NCI-H146 treated with DMSO at 0.1 percent for 48 hours (cell line): Measurements from ENCODE around the gene LMCD1.
"Not testable (repeated sequence)": the region's sequence is repeated elsewhere in the genome, so short reads cannot be mapped to it uniquely, and the experiment has no call there.

Experiments
- DNase-seq: peaks from one replicate; lab custom pipeline; 2025; ENCODE audit not compliant: unreplicated experiment; lab: John Stamatoyannopoulos, UW

Gene LMCD1

GRCh38 chr3:8579943-8580342 lies 78.3 kb downstream of the LMCD1 start:
- no peak for DNase-seq

GRCh38 chr3:8580434-8580833 lies 78.8 kb downstream of the LMCD1 start:
- not testable (repeated sequence) for DNase-seq

GRCh38 chr3:8581373-8581772 lies 79.8 kb downstream of the LMCD1 start:
- no peak for DNase-seq

- DNase-seq: no peak
Observed at GRCh38 chr3:8581806-8582445, 80.3 kb downstream of the LMCD1 start.

DNA sequence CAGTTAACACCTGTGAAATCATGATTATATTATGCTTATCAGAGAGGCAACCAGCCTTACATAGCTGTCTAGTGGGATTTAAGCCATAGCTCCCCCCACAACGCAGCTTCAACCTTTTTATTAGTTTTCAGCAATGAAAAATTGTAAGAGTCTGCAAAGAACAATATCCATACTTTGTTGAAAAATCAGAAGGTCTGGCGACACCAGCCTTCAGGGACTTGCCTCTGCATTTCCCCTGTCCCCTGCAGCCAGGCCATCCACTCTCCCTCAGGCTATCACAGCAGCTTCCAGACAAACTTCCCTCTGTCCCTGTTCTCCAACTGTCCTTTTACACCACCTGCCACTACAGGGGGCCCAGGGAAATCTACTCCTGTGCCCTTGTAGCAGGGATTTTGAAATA lies 83.0 kb downstream of the LMCD1 start:
- DNase-seq: no peak

DNA sequence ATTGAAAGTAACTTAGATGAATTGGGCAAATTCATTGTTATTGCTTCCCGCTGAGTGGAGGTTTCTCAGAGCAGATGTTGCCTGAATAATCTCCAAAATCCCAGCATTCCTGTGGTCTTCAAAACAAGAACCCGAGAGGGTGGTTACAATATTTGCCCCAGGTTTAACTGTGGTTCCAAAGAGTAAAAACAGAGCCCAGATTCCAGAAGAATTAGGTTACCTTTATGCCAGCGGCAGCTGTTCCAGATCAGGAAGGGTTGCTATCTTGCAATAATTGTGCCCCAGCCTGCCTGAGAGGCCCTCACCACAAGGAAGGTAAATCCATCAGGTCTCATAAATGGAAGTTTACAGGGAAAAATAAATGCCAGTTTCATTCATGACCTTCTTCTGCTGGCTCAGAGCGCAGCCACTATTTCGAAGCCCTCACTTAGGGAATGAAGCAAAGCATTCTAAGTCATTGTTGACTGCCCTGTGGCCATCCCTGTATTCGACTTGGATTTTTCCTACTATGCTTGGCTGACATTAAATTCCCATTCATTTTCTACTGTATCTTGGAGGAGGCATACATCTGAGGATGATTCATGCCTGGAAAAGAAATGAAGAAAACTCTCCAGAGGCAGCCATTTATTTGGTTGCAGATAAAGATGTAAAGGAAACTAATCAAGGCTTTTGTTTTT lies 88.4 kb downstream of the LMCD1 start:
- DNase-seq: no peak

DNA sequence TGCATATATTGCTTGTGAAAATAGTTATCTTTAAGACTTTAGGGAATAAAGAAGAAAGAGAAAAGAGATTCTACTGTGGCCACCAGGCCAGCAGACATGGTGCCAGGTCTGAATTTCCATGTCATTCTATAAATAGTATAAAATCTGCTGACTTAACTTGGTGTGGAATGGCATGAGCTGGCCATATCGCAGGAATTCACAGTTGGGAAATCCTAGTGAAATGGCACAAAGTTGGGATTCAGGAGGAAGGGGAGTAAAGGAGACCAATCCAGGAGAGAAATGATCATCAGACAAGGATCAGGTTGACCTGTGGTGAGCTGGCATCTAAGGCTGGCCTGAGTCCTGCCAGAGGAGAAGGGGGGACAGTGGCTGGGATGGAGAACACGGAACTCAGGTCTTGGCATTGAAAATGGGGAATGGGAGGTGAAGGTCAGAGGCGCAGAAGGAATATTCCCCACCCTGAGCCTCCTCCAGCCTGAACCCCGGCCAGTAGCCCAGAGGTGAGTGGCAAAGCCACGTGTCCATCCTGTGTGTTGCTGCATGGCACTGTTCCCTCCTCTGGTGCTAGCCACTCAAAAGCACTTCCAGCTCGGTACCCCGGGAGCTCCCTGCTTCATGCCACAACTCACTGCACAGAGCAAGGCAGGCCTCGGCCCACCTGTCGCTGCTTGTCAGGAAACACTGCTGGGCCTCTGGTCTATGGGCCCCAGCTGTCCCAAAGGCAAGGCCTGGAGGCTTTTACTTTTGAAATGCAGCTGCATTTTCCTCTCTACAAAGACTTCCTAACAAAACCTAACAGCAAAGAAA lies 91.6 kb downstream of the LMCD1 start:
- DNase-seq: no peak

DNA sequence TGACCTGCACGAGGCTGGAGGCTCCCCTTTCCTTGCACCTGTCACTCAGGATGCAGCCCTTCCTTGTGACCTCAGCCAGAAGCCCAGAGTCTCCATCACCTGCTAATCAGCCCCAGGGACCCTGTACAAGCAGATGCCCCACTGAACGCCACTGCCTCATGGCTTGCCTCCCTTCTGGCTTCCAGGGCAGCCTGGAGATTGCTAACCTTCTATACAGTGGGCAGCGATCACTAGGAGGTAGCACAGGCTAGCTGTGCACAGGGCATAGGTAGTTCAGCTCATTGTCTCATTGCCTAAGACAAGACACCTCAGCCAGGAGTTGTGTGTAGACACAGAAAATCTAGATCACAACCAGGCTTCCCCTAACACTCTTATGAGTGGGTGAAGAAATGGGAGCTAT lies 93.6 kb downstream of the LMCD1 start:
- DNase-seq: no peak

DNA sequence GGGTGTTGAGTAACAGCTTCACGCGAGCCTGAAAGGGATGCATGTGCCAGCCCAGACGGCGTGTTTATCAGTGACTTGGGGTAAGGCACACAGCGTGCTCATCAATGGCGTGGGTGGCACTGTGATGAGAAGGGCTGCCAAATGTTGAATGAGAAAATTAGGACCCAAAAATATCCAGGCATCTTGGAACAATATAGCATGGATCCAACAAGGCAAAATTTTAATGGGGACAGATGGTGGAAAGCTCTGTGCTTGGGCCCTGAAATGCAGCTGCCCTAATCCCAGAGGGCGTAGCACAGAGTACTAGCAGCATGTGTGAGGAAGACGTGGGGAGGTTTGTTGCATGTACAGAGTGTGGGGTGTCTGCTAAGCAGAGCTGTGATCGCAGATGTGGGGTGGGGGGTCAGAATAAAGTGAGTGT lies 94.1 kb downstream of the LMCD1 start:
- DNase-seq: no peak

GRCh38 chr3:8596321-8597218 lies 94.9 kb downstream of the LMCD1 start:
- DNase-seq: no peak

DNA sequence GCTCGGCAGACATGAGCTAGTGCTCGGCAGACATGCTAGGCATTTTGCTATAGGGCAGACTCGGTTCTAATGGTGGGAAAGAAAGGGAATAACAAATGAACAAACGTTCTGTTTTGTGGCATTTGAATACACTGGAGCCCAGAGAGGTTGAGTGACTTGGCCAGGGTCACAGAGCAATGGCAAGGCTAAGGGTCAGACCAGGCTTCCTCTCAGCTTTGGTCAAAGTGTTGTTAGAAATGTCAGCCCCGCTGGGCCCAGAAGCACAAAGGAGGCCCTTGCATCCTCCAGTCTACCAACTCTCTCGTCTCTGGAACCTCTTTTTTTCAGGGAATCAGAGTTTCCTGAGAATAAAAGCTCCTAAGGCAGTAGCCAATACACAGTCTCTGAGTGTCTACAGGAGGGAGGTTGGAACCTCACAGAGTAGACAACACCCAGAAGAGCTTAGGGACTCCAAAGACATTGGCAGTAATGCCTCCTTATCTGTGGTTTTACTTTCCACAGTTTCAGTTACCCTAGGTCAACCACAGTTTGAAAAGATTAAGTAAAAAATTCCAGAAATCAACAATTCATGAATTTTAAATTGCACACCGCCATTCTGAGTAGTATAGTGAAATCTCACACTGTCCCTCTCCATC lies 95.7 kb downstream of the LMCD1 start:
- DNase-seq: no peak

DNA sequence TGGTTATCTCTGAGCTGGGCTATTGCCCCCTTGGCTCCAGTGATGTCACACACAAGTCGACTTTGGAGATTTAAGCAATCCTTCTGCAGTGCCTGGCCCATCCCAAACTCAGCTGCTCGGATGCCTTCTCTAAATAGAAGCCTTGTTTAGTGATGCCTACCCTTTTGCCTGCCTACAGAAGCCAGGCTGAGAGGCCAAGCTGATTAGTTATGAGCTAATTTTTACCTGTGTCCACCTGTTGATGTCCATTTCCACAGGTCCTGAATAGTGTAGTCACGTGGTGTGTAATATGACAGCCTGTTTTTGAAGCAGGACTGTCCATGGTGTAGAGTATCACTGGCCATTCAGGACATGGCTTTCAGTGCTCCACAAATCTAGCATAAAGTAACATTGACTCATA lies 97.5 kb downstream of the LMCD1 start:
- DNase-seq: no peak

- DNase-seq: no peak
Observed at GRCh38 chr3:8600457-8600856, 98.8 kb downstream of the LMCD1 start.

GRCh38 chr3:8603115-8603710 lies 101.6 kb downstream of the LMCD1 start:
- DNase-seq: no peak

DNA sequence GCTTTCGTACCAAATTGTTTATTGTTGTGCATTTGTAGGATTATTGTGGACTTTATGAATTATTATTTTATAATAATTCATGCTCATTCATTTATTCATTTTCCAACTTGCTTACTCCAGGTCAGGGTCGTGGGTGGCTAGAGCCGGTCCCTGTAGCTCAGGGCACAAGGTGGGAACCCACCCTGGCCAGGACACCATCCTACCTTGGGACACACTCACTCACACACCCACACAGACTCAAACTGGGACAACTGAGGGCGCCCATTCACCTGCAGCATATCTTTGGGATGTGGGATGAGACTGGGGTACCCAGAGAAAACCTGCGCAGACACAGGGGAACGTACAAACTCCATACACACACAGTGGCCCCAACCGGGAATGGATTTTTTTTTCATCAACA lies 102.4 kb downstream of the LMCD1 start:
- no peak for DNase-seq

DNA sequence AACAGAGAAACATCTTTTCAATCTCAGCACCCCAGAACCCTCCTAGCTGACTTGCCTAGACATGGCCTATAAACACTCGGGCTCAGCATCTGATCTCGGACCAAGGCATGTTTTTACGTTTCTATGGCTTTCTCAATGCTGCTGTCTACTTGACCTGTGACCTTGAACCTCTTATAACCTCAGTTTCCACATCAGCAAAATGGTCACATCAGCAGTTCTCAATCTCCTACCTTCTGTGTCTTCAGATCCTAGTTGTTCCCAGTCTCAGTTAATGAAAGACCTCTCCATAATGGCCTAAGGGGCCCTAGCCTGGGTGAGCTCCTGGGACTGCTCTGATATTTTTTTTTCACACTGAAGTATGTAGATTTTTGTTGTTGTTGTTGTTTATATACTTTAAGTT lies 103.4 kb downstream of the LMCD1 start:
- DNase-seq: no peak

GRCh38 chr3:8606701-8607231 lies 105.1 kb downstream of the LMCD1 start:
- DNase-seq: no peak

GRCh38 chr3:8607234-8608040 lies 105.8 kb downstream of the LMCD1 start:
- DNase-seq: no peak
